ENCODE data around the gene ADAT1.
"Not testable (repeated sequence)": the region's sequence is repeated elsewhere in the genome, so short reads cannot be mapped to it uniquely, and the experiment has no call there.

ADAT1 gene

GRCh38 chr16:75621170-75621477, 2.0 kb downstream of the ADAT1 start:
- no peak overlapping the region for H3K4me3 ChIP-seq (ENCODE audit: low read depth, low read length)

GRCh38 chr16:75620326-75621169, 2.5 kb downstream of the ADAT1 start:
- H3K4me3 ChIP-seq (ENCODE audit: low read depth, low read length): no peak overlapping the region

GRCh38 chr16:75618780-75619179, 4.3 kb downstream of the ADAT1 start:
- no peak overlapping the region for H3K4me3 ChIP-seq (ENCODE audit: low read depth, low read length)

- H3K4me3 ChIP-seq (ENCODE audit: low read depth, low read length): no peak overlapping the region
These were observed 6.0 kb downstream of the ADAT1 start for GRCh38 chr16:75617121-75617520.

- H3K4me3 ChIP-seq (ENCODE audit: low read depth, low read length): no peak overlapping the region
These were observed 6.5 kb downstream of the ADAT1 start for GRCh38 chr16:75616521-75617010.

- no peak overlapping the region for H3K4me3 ChIP-seq (ENCODE audit: low read depth, low read length)
These were observed 7.5 kb downstream of the ADAT1 start for GRCh38 chr16:75615619-75616018.

- no peak overlapping the region for H3K4me3 ChIP-seq (ENCODE audit: low read depth, low read length)
These were observed 8.8 kb downstream of the ADAT1 start for GRCh38 chr16:75614066-75614897.

- H3K4me3 ChIP-seq (ENCODE audit: low read depth, low read length): no peak overlapping the region
These were observed 16.6 kb downstream of the ADAT1 start for GRCh38 chr16:75606507-75606906.

GRCh38 chr16:75603241-75603640, 19.8 kb downstream of the ADAT1 start:
- no peak overlapping the region for H3K4me3 ChIP-seq (ENCODE audit: low read depth, low read length)

- no peak overlapping the region for H3K4me3 ChIP-seq (ENCODE audit: low read depth, low read length)
These were observed 23.4 kb downstream of the ADAT1 start for GRCh38 chr16:75599452-75600277.

- H3K4me3 ChIP-seq (ENCODE audit: low read depth, low read length): no peak overlapping the region
These were observed 29.0 kb downstream of the ADAT1 start for GRCh38 chr16:75593825-75594820.

- no peak overlapping the region for H3K4me3 ChIP-seq (ENCODE audit: low read depth, low read length)
These were observed 29.8 kb downstream of the ADAT1 start for GRCh38 chr16:75593308-75593707.

- not testable (repeated sequence) for H3K4me3 ChIP-seq (ENCODE audit: low read depth, low read length)
These were observed 31.2 kb downstream of the ADAT1 start for GRCh38 chr16:75591927-75592326.

GRCh38 chr16:75590920-75591843, 31.9 kb downstream of the ADAT1 start:
- H3K4me3 ChIP-seq (ENCODE audit: low read depth, low read length): no peak overlapping the region

GRCh38 chr16:75589306-75589705, 33.8 kb downstream of the ADAT1 start:
- no peak overlapping the region for H3K4me3 ChIP-seq (ENCODE audit: low read depth, low read length)

- H3K4me3 ChIP-seq (ENCODE audit: low read depth, low read length): no peak overlapping the region
These were observed 34.4 kb downstream of the ADAT1 start for GRCh38 chr16:75588716-75589115.

GRCh38 chr16:75584108-75584507, 39.0 kb downstream of the ADAT1 start:
- H3K4me3 ChIP-seq (ENCODE audit: low read depth, low read length): no peak overlapping the region

- no peak overlapping the region for H3K4me3 ChIP-seq (ENCODE audit: low read depth, low read length)
These were observed 43.7 kb downstream of the ADAT1 start for GRCh38 chr16:75579281-75579834.

GRCh38 chr16:75578725-75579124, 44.4 kb downstream of the ADAT1 start:
- H3K4me3 ChIP-seq (ENCODE audit: low read depth, low read length): no peak overlapping the region
